Stimulated activated CD4-positive, alpha-beta T cell treated with anti-CD3 and anti-CD28 coated beads, TNF-alpha, amount 100 ng/mL, for 48 hours (primary cell): Measurements from ENCODE around the gene GIGYF2.
"Not testable (repeated sequence)": the region's sequence is repeated elsewhere in the genome, so short reads cannot be mapped to it uniquely, and the experiment has no call there.

Experiments used
- DNase-seq, 3 donors: peaks; one replicate each; pipeline ENCODE4 v3.0.0-alpha.2; 2020; ENCODE audit warnings: low read depth in 3 of 3

The GIGYF2 gene, protein sequence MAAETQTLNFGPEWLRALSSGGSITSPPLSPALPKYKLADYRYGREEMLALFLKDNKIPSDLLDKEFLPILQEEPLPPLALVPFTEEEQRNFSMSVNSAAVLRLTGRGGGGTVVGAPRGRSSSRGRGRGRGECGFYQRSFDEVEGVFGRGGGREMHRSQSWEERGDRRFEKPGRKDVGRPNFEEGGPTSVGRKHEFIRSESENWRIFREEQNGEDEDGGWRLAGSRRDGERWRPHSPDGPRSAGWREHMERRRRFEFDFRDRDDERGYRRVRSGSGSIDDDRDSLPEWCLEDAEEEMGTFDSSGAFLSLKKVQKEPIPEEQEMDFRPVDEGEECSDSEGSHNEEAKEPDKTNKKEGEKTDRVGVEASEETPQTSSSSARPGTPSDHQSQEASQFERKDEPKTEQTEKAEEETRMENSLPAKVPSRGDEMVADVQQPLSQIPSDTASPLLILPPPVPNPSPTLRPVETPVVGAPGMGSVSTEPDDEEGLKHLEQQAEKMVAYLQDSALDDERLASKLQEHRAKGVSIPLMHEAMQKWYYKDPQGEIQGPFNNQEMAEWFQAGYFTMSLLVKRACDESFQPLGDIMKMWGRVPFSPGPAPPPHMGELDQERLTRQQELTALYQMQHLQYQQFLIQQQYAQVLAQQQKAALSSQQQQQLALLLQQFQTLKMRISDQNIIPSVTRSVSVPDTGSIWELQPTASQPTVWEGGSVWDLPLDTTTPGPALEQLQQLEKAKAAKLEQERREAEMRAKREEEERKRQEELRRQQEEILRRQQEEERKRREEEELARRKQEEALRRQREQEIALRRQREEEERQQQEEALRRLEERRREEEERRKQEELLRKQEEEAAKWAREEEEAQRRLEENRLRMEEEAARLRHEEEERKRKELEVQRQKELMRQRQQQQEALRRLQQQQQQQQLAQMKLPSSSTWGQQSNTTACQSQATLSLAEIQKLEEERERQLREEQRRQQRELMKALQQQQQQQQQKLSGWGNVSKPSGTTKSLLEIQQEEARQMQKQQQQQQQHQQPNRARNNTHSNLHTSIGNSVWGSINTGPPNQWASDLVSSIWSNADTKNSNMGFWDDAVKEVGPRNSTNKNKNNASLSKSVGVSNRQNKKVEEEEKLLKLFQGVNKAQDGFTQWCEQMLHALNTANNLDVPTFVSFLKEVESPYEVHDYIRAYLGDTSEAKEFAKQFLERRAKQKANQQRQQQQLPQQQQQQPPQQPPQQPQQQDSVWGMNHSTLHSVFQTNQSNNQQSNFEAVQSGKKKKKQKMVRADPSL (N-terminal part only)

DNA sequence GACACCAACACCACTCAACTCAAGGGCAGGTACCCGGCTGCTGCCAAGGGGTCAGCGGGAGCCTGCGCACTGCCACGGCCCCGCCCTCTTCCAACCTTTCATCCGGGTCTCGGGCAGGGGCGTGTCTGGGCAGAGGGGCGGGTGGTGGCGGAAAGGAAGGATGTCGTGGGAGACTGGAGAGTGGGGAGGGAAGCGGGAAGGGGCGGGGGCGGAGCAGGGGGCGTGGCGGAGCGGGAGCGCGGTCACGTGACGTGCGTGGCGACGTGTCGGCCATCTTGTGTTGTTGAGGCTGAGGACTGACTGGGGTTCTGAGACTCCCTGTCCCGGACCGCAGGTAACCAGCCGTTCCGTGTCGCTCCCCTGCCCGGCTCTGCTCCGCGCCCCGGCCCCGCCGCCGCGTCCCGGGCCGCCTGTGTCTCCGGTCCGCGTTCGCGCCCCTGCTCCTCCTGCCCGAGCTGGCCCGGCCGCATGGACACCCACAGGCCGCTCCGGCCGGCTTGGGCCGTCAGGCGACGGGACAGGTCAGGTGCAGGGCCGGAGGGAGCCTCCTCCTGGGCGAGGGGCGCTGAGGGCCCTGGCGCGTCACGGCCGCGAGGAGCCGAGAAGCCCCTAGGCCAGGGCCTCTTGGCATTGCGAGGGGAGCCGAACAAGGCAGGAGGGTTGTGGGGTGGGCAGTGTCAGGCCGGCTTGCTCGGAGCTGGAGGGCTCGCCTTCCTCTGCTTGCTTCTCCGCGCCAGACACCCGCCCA is at the start of gene GIGYF2:
Gene GIGYF2, plus strand, starts transcription at position 273 of the 748 bp plus-strand sequence. CDS start 37,867 bp downstream, outside the sequence.
- DNase-seq: peak; percentile 92 to 98 (median 92)

DNA sequence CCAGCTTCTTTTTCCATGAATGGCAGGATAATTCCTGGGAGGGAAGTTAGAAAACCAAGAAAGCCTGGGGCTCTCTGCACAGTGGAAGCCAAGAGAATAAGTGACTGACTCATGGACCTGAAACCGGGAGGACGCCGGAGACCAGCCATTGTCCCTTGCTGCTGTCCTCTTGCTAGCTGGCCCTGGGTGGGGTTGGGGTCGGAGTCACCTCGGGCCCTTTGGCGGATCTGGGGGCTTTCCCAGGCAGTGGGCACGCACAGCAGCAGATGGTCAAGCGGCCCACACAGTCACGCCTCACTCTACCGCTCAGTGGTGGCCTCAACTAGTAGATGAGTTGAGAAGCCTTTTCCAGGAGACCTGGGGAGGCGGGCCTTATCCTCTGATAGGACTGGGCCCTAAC is 48.1 kb upstream of the GIGYF2 start:
- DNase-seq: no peak

DNA sequence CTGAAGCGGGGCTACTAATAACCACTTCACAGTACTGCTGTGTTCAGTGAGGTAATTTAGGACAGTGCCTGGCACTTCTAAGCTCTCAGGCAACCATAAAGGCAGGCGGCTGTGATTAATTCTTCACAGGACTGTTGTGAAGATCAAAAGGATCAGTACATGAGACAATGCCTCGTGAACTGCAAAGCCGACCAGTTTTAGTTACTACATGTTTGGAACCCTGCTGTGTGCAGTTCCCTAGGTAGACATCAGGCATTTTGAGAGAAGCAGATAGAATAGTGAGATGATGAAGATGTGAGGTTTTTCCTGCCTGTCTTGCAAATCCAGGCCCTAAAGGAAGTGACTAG is 44.7 kb upstream of the GIGYF2 start:
- DNase-seq: no peak

DNA sequence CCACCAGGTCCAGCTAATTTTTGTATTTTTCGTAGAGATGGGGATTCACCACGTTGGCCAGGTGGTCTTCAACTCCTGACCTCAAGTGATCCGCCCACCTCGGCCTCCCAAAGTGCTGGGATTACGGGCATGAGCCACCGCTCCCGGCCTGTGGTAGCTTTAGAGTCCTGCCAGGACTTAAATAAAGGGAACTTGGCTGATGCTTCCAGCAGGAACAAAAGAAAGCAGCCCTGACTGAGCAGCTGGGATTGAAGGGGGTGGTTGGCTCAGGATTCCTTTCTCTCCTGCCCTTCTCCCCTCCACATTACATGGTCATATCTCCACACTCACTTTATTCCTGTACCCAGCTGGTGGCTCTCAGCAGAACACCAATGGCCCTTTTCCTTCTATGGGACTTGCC is 43.7 kb upstream of the GIGYF2 start:
- no peak for DNase-seq

DNA sequence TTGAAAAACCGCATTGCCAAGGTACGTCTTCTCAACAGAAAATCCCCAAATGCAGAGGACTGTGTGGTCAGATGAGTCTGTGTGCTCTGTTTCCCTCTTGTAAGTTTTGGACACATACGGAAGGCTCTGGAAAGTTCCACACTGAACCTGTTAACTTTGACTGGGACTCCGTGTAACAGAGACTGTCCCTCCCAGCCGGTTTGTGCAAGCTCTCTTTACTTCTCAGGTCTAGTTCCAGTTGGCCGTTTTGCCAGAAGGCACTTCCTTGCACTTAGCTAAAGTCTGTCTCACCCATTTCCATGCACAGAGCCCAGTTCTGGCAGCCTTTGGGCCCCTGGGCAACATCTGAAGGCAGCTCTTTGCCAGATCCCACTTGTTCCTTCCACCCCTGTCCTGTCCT is 41.7 kb upstream of the GIGYF2 start:
- DNase-seq: no peak

DNA sequence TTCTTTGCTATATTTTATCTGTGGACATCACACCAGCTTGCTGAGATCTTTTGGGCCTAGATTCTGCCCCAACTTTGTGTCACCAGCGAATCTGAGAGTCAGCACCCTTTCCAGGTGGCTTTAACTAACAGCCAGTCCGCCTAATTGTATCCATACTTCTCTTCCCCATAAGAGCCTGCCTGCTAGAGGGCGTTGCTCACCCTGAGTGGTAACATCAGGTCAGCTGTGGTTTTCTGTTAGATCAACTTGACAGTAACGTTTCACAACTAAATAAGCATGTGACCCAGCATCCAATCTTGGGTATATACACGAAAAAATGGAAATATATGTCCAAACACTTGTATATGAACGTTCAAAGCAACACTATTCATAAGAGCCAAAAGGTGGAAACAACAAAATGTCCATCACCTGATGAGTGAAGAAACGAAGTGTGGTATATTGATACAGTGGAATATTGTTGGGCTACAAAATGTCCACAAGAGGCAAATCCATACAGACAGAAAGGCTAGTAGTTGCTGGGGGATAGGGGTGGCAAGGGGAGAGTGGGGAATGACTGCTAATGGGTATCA is 38.8 kb upstream of the GIGYF2 start:
- DNase-seq: no peak

DNA sequence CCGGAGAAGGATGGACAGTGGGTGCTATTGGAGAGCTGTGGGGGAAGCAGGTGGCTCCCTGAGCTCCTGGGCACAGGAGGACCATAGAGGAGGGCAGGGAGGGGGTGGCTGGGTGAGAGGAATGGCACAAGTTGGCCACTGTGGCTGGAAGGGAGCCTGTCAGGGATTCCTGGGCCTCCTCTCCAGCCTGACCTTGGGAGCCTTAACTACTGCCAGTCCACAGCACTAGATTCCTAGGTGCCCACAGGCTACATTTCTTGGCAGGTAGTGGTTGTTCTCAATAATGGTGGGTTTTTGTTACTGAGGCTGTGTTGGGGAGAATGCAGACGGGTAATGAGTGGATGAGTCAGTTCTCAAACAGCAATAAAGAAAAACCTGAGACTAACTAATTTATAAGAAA is 37.8 kb upstream of the GIGYF2 start:
- DNase-seq: no peak

DNA sequence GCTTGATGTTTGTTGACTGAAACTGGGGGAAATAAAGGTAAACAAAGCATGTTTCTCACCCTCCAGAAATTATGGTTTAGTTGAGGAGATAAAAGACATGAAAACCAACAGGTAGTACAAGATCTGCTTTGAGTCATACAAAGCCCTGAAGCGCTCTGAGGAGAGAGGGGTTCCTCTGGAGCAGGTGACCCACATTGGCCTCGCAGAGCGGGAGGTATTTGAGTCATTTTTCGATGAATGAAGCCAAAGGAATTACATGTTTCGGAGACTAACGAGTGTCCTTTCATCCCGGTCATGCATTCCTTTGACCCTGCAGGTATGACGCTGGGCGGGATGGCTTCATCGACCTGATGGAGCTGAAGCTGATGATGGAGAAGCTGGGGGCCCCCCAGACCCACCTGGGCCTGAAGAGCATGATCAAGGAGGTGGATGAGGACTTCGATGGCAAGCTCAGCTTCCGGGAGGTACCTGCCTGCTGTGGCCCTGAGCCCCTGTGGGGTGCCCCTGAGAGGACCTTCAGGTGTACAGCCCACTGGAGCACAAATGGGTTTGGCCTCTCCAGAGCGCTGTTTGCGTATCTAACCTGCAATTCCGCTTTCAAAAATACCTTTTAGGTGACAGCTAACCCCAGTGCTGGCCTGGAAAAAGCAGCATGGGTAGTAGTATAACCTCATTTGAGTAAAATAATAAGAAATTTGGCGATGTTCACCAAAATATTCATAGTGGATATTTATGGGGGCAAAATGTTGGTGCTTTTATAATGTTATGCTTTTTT is 34.5 kb upstream of the GIGYF2 start:
- DNase-seq: no peak

DNA sequence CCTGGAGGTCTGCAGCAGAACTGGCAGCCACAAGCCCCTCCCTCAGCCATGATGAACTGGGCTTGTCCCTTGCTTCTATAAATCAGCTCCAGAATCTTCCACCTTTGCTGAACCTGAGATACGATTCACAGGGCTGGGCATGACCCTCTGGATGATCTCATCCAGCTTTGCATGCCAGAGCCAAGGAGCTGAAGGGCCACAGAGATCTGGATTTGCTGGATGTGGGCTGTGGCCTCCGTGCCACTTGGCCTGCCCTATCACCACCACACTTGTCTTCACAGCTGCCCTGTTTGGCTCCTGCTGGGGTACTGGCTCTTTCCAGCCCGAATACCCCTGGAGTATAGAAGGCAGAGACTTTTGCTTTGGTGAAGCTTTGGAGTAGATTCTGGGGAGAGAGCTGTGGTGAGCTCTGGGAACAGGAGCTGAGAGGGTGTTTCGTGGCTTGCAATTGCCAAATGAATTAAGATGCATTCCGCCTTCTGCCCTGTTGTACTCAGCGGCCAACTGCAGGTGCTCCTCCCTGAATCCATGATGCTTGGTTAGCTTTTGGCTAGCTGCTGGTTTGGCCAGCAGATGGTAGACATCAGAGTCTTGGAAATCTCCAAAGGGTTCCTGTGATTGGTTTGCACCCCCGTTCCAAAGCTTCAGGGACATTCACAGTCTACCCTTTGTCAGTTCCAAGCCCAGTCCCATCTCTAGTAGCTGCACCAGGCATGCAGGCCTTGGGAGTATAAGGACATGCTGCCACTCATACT is 30.9 kb upstream of the GIGYF2 start:
- DNase-seq: no peak

DNA sequence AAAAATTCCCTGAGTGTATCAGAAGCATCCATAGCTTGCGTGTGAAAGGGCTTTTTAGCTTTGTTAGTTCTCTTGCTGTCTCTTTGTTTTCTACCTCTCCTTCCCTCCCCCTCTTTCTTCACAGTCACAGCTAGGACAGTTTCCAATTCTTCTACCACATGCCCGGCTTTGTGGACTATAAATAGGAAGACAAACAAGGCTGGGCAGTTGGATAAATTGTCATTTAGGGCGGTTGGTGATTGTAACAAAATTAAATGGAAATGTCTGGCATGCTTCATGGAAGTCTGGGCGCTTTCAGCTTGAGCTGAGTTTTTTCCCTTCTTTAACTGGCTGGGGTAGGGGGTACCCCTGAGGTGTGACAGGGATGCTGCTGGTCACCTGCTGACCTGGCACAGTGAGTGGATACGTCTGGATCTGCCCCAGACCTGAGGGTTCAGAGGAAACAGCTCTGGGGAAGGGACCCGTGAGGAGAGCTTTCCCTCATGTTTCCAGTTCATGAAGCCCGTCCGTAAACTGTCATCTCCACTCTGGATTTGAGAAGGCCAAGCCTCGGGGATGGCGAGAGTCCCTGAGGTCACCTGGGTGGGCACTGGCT is 29.0 kb upstream of the GIGYF2 start:
- DNase-seq: no peak

DNA sequence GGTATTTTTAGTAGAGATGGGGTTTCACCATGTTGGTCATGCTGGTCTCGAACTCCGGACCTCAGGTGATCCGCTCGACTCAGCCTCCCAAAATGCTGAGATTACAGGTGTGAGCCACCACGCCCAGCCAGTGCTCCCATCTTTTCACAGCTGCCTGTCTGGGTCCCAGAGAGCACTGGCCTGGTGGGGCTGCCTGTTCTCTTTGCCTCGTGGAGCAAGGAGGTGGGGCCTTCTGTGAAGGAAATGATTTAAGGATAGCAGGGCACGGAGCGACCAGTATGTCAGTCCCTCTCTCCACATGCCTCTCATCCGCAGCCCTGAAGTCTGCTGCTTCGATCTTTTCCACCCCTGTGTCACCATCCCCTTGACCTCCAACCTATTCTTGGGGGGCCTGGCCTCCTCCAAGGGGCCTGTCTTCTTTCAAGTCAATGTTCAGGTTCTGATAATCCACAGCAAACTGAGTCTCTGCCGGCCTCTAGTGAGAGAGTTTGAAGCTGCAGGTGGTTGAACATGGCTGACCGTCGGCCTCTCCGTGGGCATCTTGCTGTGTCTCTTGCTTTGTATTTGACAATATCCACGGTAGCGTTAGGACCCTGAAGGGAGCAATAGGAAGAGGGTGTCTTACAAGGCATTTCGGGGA is 28.2 kb upstream of the GIGYF2 start:
- no peak for DNase-seq

DNA sequence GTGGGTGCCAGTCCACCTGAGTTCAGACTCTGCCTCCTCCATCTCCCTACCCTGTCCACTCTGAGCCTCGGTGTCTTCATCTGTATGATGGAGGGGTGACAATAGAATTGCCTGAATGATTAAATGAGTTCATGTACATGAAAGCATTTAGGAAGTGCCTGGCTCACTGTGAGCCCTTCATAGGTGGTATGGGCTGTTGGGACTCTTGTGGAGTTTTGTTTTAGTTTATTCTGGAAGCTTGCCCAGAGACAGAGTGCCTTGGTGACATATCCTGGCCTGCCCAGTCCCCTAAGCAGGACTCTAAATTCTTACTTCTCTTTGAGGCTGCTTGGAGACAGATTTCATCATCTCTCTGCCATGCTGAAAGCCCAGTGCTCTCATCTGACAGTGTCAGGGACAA is 24.5 kb upstream of the GIGYF2 start:
- DNase-seq: no peak

DNA sequence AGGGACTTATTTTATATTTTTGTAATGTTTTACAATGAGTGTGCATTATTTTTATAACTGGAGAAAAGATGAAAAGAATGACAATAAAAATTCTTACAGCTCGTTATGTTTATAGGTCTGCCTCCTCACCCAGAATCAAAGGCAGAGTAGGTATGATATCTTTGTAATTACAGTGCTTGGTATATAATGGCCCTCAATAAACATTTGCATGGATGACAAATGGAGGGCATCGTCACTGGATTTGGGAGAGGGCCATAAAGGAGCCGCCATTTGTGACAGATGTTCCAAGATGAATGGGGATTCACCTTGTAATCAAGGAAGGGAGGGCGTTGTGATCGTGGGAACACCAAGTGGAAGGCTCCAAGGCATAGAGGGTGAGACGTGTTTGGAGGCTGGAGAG is 22.6 kb upstream of the GIGYF2 start:
- no peak for DNase-seq

DNA sequence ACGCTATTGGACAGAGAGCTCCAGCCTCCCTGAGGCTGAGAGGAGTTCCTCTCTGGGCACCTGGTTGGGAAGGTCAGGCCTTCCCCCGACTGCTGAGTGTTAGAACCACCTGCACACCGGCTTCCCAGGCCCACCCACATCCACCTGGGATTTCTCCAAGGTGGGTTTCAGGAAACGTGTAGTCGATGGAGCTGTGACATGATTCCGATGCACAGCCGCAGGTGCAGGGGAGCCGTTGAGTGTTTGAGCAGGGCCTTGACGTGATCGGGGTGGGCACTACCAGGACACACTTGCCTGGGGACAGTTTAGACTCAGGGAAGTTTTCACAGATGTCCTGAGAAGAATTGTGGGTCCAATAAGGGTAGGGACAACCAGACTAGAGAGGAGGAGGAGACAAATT is 21.8 kb upstream of the GIGYF2 start:
- no peak for DNase-seq

DNA sequence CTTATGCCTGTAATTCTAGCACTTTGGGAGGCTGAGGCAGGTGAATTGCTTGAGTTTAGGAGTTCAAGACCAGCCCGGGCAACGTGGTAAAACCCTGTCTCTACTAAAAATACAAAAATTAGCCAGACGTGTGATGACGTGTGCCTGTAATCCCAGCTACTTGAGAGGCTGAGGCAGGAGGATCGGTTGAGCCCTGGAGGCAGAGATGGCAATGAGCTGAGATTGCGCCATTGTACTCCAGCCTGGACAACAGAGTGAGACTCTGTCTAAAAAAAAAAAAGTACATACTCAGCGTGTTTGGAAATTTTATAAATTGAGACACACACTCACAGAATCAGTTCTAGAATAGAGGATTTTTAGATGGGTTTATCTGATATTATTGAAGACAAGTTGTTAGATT is 17.1 kb upstream of the GIGYF2 start:
- no peak for DNase-seq

DNA sequence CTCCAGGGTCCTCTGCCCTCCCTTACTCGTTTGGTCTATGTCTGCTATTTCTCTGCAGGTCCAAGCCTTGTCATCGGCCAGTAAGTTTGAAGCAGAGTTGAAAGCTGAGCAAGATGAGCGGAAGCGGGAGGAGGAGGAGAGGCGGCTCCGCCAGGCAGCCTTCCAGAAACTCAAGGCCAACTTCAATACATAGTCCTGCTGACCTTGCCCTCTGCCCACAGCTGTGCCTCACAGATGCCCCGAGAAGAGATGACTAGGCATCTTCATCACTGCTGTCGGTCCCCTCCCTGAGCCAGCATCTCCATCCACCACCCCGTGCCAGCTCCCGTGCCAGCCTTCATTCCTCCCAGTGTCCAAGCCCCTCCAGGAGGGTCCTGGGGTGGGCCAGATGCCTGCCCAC is 15.6 kb upstream of the GIGYF2 start:
- DNase-seq: no peak

DNA sequence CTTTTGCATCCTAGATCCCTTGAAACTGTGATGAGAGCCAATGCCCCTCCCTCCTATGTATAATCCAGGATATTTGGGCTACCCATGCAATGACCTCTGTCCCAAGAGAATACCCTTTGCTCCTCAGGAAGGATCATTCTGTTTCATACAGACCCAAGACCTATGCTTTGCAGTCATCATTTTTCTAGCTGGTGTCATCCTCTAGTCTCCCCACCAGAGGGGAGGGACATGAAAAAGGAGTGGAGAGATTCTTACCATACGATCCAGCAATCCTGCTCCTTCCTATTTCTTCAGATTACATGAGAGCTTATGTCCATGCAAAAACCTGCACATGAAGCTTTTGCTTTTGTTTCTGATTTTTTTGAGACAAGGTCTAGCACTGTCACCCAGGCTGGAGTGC is 13.8 kb upstream of the GIGYF2 start:
- no peak for DNase-seq

DNA sequence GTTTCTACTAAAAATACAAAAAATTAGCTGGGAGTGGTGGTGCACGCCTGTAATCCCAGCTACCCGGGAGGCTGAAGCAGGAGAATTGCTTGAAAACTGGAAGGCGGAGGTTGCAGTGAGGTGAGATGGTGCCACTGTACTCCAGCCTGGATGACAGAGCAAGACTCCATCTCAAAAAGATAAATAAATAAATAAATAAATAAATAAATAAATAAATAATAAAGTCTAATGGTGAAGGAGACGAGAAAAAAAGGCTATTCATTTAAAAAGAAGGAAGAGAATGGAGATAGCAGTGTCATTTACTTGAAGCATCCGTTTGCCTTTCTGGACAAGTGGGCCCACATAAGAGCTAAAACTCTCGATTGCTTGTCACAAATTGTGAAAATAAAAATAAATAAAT is 11.7 kb upstream of the GIGYF2 start:
- DNase-seq: not testable (repeated sequence)
